Measurements from ENCODE around the gene PCSK9. TPM values are rescaled to one million over a fixed set of nuclear protein-coding genes. Genes with fewer than 3 reads are reported as not detected.

Gene PCSK9
- total RNA-seq, 4 donors from 2014 or later: not detected

DNA sequence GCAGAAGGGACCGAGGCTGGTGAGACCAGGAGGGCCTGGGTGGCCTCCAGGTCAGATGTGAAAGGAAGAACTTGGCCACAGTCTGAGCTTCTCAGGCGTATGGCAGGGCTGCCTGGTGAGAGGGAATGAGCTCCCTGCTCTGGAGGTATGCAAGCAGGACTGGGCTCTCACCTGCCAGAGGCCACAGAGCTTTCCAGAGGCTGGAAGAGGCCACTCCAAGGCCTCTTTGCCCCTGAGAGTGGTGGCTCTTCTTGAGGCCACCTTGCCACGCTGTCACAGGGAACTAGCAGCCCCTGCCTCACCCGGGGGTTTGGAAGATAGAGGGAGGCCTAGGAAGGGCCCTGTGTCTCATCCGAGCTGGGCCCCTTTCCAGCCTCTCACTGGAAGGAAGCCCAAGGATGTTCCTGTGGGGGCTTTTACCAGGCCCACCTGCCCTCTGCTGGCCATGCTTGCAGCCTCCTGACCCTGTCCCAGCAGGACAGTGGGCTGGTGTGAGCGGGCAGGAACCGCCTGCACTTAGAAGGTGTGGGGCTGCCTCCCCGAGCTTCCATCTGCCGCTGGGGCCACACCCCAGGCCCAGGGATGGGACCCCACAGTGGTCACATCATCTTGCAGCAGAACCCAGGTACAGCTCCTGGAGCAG lies 10.0 kb downstream of the PCSK9 start:
- no peaks in the 10 kb centered on the region for H3K9me3 ChIP-seq
- WGBS, 2 donors: 78 to 92% methylated on average over 6 to 9 of the region's 9 CpGs
- H3K36me3 ChIP-seq: no peaks in the 10 kb centered on the region
- TF ChIP-seq POLR2A (IDR thresholded peaks at IDR 0.05): no peak
- TF ChIP-seq, protein P1, sequence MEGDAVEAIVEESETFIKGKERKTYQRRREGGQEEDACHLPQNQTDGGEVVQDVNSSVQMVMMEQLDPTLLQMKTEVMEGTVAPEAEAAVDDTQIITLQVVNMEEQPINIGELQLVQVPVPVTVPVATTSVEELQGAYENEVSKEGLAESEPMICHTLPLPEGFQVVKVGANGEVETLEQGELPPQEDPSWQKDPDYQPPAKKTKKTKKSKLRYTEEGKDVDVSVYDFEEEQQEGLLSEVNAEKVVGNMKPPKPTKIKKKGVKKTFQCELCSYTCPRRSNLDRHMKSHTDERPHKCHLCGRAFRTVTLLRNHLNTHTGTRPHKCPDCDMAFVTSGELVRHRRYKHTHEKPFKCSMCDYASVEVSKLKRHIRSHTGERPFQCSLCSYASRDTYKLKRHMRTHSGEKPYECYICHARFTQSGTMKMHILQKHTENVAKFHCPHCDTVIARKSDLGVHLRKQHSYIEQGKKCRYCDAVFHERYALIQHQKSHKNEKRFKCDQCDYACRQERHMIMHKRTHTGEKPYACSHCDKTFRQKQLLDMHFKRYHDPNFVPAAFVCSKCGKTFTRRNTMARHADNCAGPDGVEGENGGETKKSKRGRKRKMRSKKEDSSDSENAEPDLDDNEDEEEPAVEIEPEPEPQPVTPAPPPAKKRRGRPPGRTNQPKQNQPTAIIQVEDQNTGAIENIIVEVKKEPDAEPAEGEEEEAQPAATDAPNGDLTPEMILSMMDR (IDR thresholded peaks at IDR 0.05): no peak
- DNase-seq: no peak
- no peak overlapping the region for H3K27ac ChIP-seq
- intact Hi-C loops (cut with DNase I): no loop called here
- H3K27me3 ChIP-seq: no peaks in the 10 kb centered on the region
- no peaks in the 10 kb centered on the region for H3K4me1 ChIP-seq
- H3K4me3 ChIP-seq (replicated peaks in 1 of 3): no peak overlapping the region

GRCh38 chr1:55049914-55050278 lies 10.5 kb downstream of the PCSK9 start:
- TF ChIP-seq, protein P1 (IDR thresholded peaks at IDR 0.05): no peak
- no peak for TF ChIP-seq POLR2A (IDR thresholded peaks at IDR 0.05)
- intact Hi-C loops (cut with DNase I): no loop called here

GRCh38 chr1:55050283-55050682 lies 10.9 kb downstream of the PCSK9 start:
- intact Hi-C loops (cut with DNase I): no loop called here
- no peak for TF ChIP-seq POLR2A (IDR thresholded peaks at IDR 0.05)
- TF ChIP-seq, protein P1 (IDR thresholded peaks at IDR 0.05): no peak
- WGBS, 2 donors: 65 to 68% methylated on average over 8 to 9 of the region's 9 CpGs
- H3K27ac ChIP-seq: no peak overlapping the region
- no peak overlapping the region for H3K4me3 ChIP-seq (replicated peaks in 1 of 3)
- H3K4me1 ChIP-seq: no peaks in the 10 kb centered on the region
- no peaks in the 10 kb centered on the region for H3K36me3 ChIP-seq
- no peak for DNase-seq
- no peaks in the 10 kb centered on the region for H3K9me3 ChIP-seq
- no peaks in the 10 kb centered on the region for H3K27me3 ChIP-seq

More at GRCh38 chr1:55049914-55050278, 10.5 kb downstream of the PCSK9 start:
- Histone ChIP-seq H3K27me3 (no peaks in the 10 kb centered on the region), H3K36me3 (no peaks in the 10 kb centered on the region), H3K27ac (no peak overlapping the region), H3K4me1 (no peaks in the 10 kb centered on the region), H3K4me3 (replicated peaks in 1 of 3) (no peak overlapping the region), H3K9me3 (no peaks in the 10 kb centered on the region)
- DNase-seq: no peak
- WGBS, 2 donors: 52 to 58% methylated on average over 2 to 7 of the region's 9 CpGs

GRCh38 chr1:55051169-55051568 lies 11.8 kb downstream of the PCSK9 start:
- no peaks in the 10 kb centered on the region for H3K27me3 ChIP-seq
- no peak overlapping the region for H3K27ac ChIP-seq
- no peaks in the 10 kb centered on the region for H3K4me1 ChIP-seq
- H3K9me3 ChIP-seq: no peaks in the 10 kb centered on the region
- H3K4me3 ChIP-seq (replicated peaks in 1 of 3): no peak overlapping the region
- intact Hi-C loops (cut with DNase I): no loop called here
- WGBS, 2 donors: 91 to 92% methylated on average over 5 of the region's 5 CpGs
- no peak for TF ChIP-seq POLR2A (IDR thresholded peaks at IDR 0.05)
- TF ChIP-seq, protein P1 (IDR thresholded peaks at IDR 0.05): no peak
- no peak for DNase-seq
- no peaks in the 10 kb centered on the region for H3K36me3 ChIP-seq

GRCh38 chr1:55051621-55052020 lies 12.3 kb downstream of the PCSK9 start:
- no peaks in the 10 kb centered on the region for H3K4me1 ChIP-seq
- DNase-seq: no peak
- H3K9me3 ChIP-seq: no peaks in the 10 kb centered on the region
- H3K27ac ChIP-seq: no peak overlapping the region
- WGBS, 2 donors: 67 to 76% methylated on average over 9 of the region's 9 CpGs
- H3K27me3 ChIP-seq: no peaks in the 10 kb centered on the region
- no peak overlapping the region for H3K4me3 ChIP-seq (replicated peaks in 1 of 3)
- intact Hi-C loops (cut with DNase I): no loop called here
- TF ChIP-seq, protein P1 (IDR thresholded peaks at IDR 0.05): no peak
- TF ChIP-seq POLR2A (IDR thresholded peaks at IDR 0.05): no peak
- no peaks in the 10 kb centered on the region for H3K36me3 ChIP-seq

All from thyroid gland (tissue), 4 donors.